Measurements from ENCODE around the gene CAPZB.

Gene CAPZB

GRCh38 chr1:19342894-19343616 lies 142.3 kb downstream of the CAPZB start:
- H3K27me3 ChIP-seq (ENCODE audit: control insufficient read depth, insufficient read depth, low read length) = no peaks in the 10 kb centered on the region
- H3K36me3 ChIP-seq (ENCODE audit: control insufficient read depth, insufficient read depth, low read length) = peaks cover 30% of the 10 kb centered on the region
- no peaks in the 10 kb centered on the region for H3K9me3 ChIP-seq (ENCODE audit: control insufficient read depth, insufficient read depth, low read length)
- H3K4me3 ChIP-seq (ENCODE audit: low read depth, low read length) = no peak overlapping the region
- no peak overlapping the region for H3K9ac ChIP-seq (ENCODE audit: low read depth, low read length)
- peaks cover 5% of the 10 kb centered on the region for H3K4me1 ChIP-seq (ENCODE audit: control insufficient read depth, insufficient read depth, low read length)

GRCh38 chr1:19342062-19342750 lies 143.1 kb downstream of the CAPZB start:
- peaks cover 30% of the 10 kb centered on the region for H3K36me3 ChIP-seq (ENCODE audit: control insufficient read depth, insufficient read depth, low read length)
- H3K4me3 ChIP-seq (ENCODE audit: low read depth, low read length) = no peak overlapping the region
- H3K4me1 ChIP-seq (ENCODE audit: control insufficient read depth, insufficient read depth, low read length) = peaks cover 5% of the 10 kb centered on the region
- H3K9me3 ChIP-seq (ENCODE audit: control insufficient read depth, insufficient read depth, low read length) = no peaks in the 10 kb centered on the region
- no peak overlapping the region for H3K9ac ChIP-seq (ENCODE audit: low read depth, low read length)
- no peaks in the 10 kb centered on the region for H3K27me3 ChIP-seq (ENCODE audit: control insufficient read depth, insufficient read depth, low read length)

GRCh38 chr1:19341201-19342061 lies 143.9 kb downstream of the CAPZB start:
- no peaks in the 10 kb centered on the region for H3K9me3 ChIP-seq (ENCODE audit: control insufficient read depth, insufficient read depth, low read length)
- no peak overlapping the region for H3K4me3 ChIP-seq (ENCODE audit: low read depth, low read length)
- no peak overlapping the region for H3K9ac ChIP-seq (ENCODE audit: low read depth, low read length)
- H3K27me3 ChIP-seq (ENCODE audit: control insufficient read depth, insufficient read depth, low read length) = no peaks in the 10 kb centered on the region
- H3K4me1 ChIP-seq (ENCODE audit: control insufficient read depth, insufficient read depth, low read length) = peaks cover 5% of the 10 kb centered on the region
- peaks cover 30% of the 10 kb centered on the region for H3K36me3 ChIP-seq (ENCODE audit: control insufficient read depth, insufficient read depth, low read length)

- no peaks in the 10 kb centered on the region for H3K9me3 ChIP-seq (ENCODE audit: control insufficient read depth, insufficient read depth, low read length)
- H3K4me3 ChIP-seq (ENCODE audit: low read depth, low read length) = no peak overlapping the region
- peaks cover 30% of the 10 kb centered on the region for H3K36me3 ChIP-seq (ENCODE audit: control insufficient read depth, insufficient read depth, low read length)
- no peaks in the 10 kb centered on the region for H3K27me3 ChIP-seq (ENCODE audit: control insufficient read depth, insufficient read depth, low read length)
- H3K9ac ChIP-seq (ENCODE audit: low read depth, low read length) = no peak overlapping the region
- H3K4me1 ChIP-seq (ENCODE audit: control insufficient read depth, insufficient read depth, low read length) = peaks cover 5% of the 10 kb centered on the region
Observed at GRCh38 chr1:19340387-19340937, 144.9 kb downstream of the CAPZB start.

- Histone ChIP-seq H3K36me3 (ENCODE audit: control insufficient read depth, insufficient read depth, low read length) (peaks cover 21% of the 10 kb centered on the region), H3K27me3 (ENCODE audit: control insufficient read depth, insufficient read depth, low read length) (no peaks in the 10 kb centered on the region), H3K4me3 (ENCODE audit: low read depth, low read length) (no peak overlapping the region), H3K9me3 (ENCODE audit: control insufficient read depth, insufficient read depth, low read length) (no peaks in the 10 kb centered on the region), H3K9ac (ENCODE audit: low read depth, low read length) (no peak overlapping the region), H3K4me1 (ENCODE audit: control insufficient read depth, insufficient read depth, low read length) (peaks cover 5% of the 10 kb centered on the region)
Observed at GRCh38 chr1:19339214-19339861, 146.0 kb downstream of the CAPZB start.

- Histone ChIP-seq H3K9ac (ENCODE audit: low read depth, low read length) (peak overlapping the region; percentile 76), H3K4me1 (ENCODE audit: control insufficient read depth, insufficient read depth, low read length) (peaks cover 5% of the 10 kb centered on the region), H3K4me3 (ENCODE audit: low read depth, low read length) (peak overlapping the region; percentile 18), H3K36me3 (ENCODE audit: control insufficient read depth, insufficient read depth, low read length) (peaks cover 11% of the 10 kb centered on the region), H3K9me3 (ENCODE audit: control insufficient read depth, insufficient read depth, low read length) (no peaks in the 10 kb centered on the region), H3K27me3 (ENCODE audit: control insufficient read depth, insufficient read depth, low read length) (no peaks in the 10 kb centered on the region)
Observed at GRCh38 chr1:19338323-19338762, 147.0 kb downstream of the CAPZB start.

GRCh38 chr1:19337289-19337688 lies 148.1 kb downstream of the CAPZB start:
- Histone ChIP-seq H3K4me3 (ENCODE audit: low read depth, low read length) (no peak overlapping the region), H3K9me3 (ENCODE audit: control insufficient read depth, insufficient read depth, low read length) (no peaks in the 10 kb centered on the region), H3K36me3 (ENCODE audit: control insufficient read depth, insufficient read depth, low read length) (peaks cover 1% of the 10 kb centered on the region), H3K9ac (ENCODE audit: low read depth, low read length) (no peak overlapping the region), H3K27me3 (ENCODE audit: control insufficient read depth, insufficient read depth, low read length) (no peaks in the 10 kb centered on the region), H3K4me1 (ENCODE audit: control insufficient read depth, insufficient read depth, low read length) (peaks cover 5% of the 10 kb centered on the region)

GRCh38 chr1:19336543-19336942 lies 148.8 kb downstream of the CAPZB start:
- no peaks in the 10 kb centered on the region for H3K36me3 ChIP-seq (ENCODE audit: control insufficient read depth, insufficient read depth, low read length)
- no peaks in the 10 kb centered on the region for H3K9me3 ChIP-seq (ENCODE audit: control insufficient read depth, insufficient read depth, low read length)
- no peaks in the 10 kb centered on the region for H3K27me3 ChIP-seq (ENCODE audit: control insufficient read depth, insufficient read depth, low read length)
- no peak overlapping the region for H3K4me3 ChIP-seq (ENCODE audit: low read depth, low read length)
- peaks cover 5% of the 10 kb centered on the region for H3K4me1 ChIP-seq (ENCODE audit: control insufficient read depth, insufficient read depth, low read length)
- no peak overlapping the region for H3K9ac ChIP-seq (ENCODE audit: low read depth, low read length)

- Histone ChIP-seq H3K4me1 (ENCODE audit: control insufficient read depth, insufficient read depth, low read length) (no peaks in the 10 kb centered on the region), H3K4me3 (ENCODE audit: low read depth, low read length) (no peak overlapping the region), H3K9ac (ENCODE audit: low read depth, low read length) (no peak overlapping the region), H3K36me3 (ENCODE audit: control insufficient read depth, insufficient read depth, low read length) (peaks cover under 1% of the 10 kb centered on the region), H3K9me3 (ENCODE audit: control insufficient read depth, insufficient read depth, low read length) (no peaks in the 10 kb centered on the region), H3K27me3 (ENCODE audit: control insufficient read depth, insufficient read depth, low read length) (no peaks in the 10 kb centered on the region)
Observed at GRCh38 chr1:19333587-19334354, 151.6 kb downstream of the CAPZB start.

- no peak overlapping the region for H3K9ac ChIP-seq (ENCODE audit: low read depth, low read length)
- peaks cover 8% of the 10 kb centered on the region for H3K36me3 ChIP-seq (ENCODE audit: control insufficient read depth, insufficient read depth, low read length)
- H3K27me3 ChIP-seq (ENCODE audit: control insufficient read depth, insufficient read depth, low read length) = no peaks in the 10 kb centered on the region
- H3K9me3 ChIP-seq (ENCODE audit: control insufficient read depth, insufficient read depth, low read length) = no peaks in the 10 kb centered on the region
- H3K4me1 ChIP-seq (ENCODE audit: control insufficient read depth, insufficient read depth, low read length) = no peaks in the 10 kb centered on the region
- H3K4me3 ChIP-seq (ENCODE audit: low read depth, low read length) = no peak overlapping the region
Observed at GRCh38 chr1:19332832-19333231, 152.5 kb downstream of the CAPZB start.

Data from iPS-15b (cell line).